ENCODE results near the gene RNU5D-1.
"Not testable (repeated sequence)": the region's sequence is repeated elsewhere in the genome, so short reads cannot be mapped to it uniquely, and the experiment has no call there.

RNU5D-1 gene

GRCh38 chr1:44700573-44700972 is 30.4 kb downstream of the RNU5D-1 start:
- H3K4me3 ChIP-seq (ENCODE audit: low read depth, low read length) = no peak overlapping the region
- no peaks in the 10 kb centered on the region for H3K36me3 ChIP-seq (replicated peaks)
- TF ChIP-seq, protein P1, sequence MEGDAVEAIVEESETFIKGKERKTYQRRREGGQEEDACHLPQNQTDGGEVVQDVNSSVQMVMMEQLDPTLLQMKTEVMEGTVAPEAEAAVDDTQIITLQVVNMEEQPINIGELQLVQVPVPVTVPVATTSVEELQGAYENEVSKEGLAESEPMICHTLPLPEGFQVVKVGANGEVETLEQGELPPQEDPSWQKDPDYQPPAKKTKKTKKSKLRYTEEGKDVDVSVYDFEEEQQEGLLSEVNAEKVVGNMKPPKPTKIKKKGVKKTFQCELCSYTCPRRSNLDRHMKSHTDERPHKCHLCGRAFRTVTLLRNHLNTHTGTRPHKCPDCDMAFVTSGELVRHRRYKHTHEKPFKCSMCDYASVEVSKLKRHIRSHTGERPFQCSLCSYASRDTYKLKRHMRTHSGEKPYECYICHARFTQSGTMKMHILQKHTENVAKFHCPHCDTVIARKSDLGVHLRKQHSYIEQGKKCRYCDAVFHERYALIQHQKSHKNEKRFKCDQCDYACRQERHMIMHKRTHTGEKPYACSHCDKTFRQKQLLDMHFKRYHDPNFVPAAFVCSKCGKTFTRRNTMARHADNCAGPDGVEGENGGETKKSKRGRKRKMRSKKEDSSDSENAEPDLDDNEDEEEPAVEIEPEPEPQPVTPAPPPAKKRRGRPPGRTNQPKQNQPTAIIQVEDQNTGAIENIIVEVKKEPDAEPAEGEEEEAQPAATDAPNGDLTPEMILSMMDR (IDR thresholded peaks at IDR 0.05; ENCODE audit: low read depth, low read length, missing control alignments) = no peak
- no peak for DNase-seq
- in situ Hi-C loops (cut with HindIII; ENCODE audit: low pct_ligation_motif_present, low sequenced_read_pairs) = no loop called here
- no peak overlapping the region for H3K27ac ChIP-seq
- no peaks in the 10 kb centered on the region for H3K27me3 ChIP-seq (replicated peaks)

DNA sequence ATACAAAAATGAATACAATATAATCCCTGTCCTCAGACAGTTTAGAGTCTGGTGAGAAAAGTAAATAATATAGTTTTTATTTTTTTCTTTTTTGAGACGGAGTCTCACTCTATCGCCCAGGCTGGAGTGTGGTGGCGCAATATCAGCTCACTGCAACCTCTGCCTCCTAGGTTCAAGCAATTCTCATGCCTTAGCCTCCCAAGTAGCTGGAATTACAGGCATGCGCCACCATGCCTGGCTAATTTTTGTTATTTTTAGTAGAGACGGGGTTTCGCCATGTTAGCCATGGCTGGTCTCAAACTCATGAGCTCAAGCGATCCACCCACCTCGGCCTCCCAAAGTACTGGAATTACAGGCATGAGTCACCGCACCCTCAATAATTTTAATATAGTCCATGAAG is 31.6 kb downstream of the RNU5D-1 start:
- H3K36me3 ChIP-seq (replicated peaks); H3K27me3 ChIP-seq (replicated peaks); in situ Hi-C loops (cut with HindIII; ENCODE audit: low pct_ligation_motif_present, low sequenced_read_pairs); H3K27ac ChIP-seq; H3K4me3 ChIP-seq (ENCODE audit: low read depth, low read length); DNase-seq: not testable (repeated sequence)

- Histone ChIP-seq H3K36me3 (replicated peaks) (no peaks in the 10 kb centered on the region), H3K4me3 (ENCODE audit: low read depth, low read length) (no peak overlapping the region), H3K27ac (no peak overlapping the region), H3K27me3 (replicated peaks) (no peaks in the 10 kb centered on the region)
- in situ Hi-C loops (cut with HindIII; ENCODE audit: low pct_ligation_motif_present, low sequenced_read_pairs) = no loop called here
- TF ChIP-seq, protein P1 (IDR thresholded peaks at IDR 0.05; ENCODE audit: low read depth, low read length, missing control alignments) = no peak
- no peak for DNase-seq
These were observed 32.8 kb downstream of the RNU5D-1 start for GRCh38 chr1:44698138-44698537.

DNA sequence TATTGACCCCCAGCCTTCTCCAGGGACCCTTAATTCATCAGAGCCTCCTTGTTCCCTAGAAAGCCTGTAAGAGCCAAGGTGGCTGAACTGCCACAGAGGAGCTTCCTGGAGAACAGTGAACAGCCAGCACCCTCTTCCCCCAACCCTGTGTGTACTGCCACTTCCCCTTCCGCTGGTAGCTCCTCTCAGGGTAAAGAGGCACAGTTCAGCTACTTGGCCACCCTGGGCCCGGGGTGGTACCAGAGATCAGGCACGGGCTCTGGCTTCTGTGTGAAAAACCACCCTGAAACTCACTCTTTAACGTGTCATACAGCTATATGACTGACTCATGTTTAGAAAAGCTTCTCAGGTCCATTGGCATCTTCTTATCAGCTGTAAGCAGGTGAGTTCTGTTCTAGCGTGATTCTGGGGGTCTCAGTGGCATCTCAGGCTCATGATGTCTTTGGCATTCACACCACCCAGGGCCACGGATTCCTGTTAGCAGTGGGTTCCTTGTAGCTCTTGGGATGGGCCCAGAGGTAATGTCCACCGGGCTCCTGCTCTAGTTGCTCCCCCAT is 34.1 kb downstream of the RNU5D-1 start:
- H3K4me3 ChIP-seq (ENCODE audit: low read depth, low read length) = no peak overlapping the region
- H3K27me3 ChIP-seq (replicated peaks) = no peaks in the 10 kb centered on the region
- H3K36me3 ChIP-seq (replicated peaks) = no peaks in the 10 kb centered on the region
- DNase-seq = no peak
- TF ChIP-seq, protein P1 (IDR thresholded peaks at IDR 0.05; ENCODE audit: low read depth, low read length, missing control alignments) = no peak
- H3K27ac ChIP-seq = no peak overlapping the region
- in situ Hi-C loops (cut with HindIII; ENCODE audit: low pct_ligation_motif_present, low sequenced_read_pairs) = no loop called here

GRCh38 chr1:44696101-44696500 is 34.9 kb downstream of the RNU5D-1 start:
- Histone ChIP-seq H3K27ac (no peak overlapping the region), H3K4me3 (ENCODE audit: low read depth, low read length) (no peak overlapping the region), H3K36me3 (replicated peaks) (no peaks in the 10 kb centered on the region), H3K27me3 (replicated peaks) (no peaks in the 10 kb centered on the region)
- in situ Hi-C loops (cut with HindIII; ENCODE audit: low pct_ligation_motif_present, low sequenced_read_pairs) = no loop called here
- no peak for DNase-seq
- TF ChIP-seq, protein P1 (IDR thresholded peaks at IDR 0.05; ENCODE audit: low read depth, low read length, missing control alignments) = no peak

- TF ChIP-seq, protein P1 (IDR thresholded peaks at IDR 0.05; ENCODE audit: low read depth, low read length, missing control alignments) = no peak
- no peak for DNase-seq
- H3K27ac ChIP-seq = no peak overlapping the region
- H3K4me3 ChIP-seq (ENCODE audit: low read depth, low read length) = no peak overlapping the region
- no peaks in the 10 kb centered on the region for H3K36me3 ChIP-seq (replicated peaks)
- no peaks in the 10 kb centered on the region for H3K27me3 ChIP-seq (replicated peaks)
- in situ Hi-C loops (cut with HindIII; ENCODE audit: low pct_ligation_motif_present, low sequenced_read_pairs) = no loop called here
These were observed 35.3 kb downstream of the RNU5D-1 start for GRCh38 chr1:44695671-44696070.

Measured in brain microvascular endothelial cell (primary cell).